SK-N-SH (cell line): ENCODE results near the gene POU6F2. TPM values are rescaled to one million over a fixed set of nuclear protein-coding genes. Genes with fewer than 3 reads are reported as not detected.

Source experiments
- CTCF ChIA-PET: fragments of 300-600, 350-600 bp; formaldehyde crosslinking; extraction: SDS; loops from one replicate; lab custom pipeline; 2021; lab: Yijun Ruan, JAX
- POLR2A ChIA-PET: fragments of 350-600 bp; sonication (Branson Sonifier 250); formaldehyde crosslinking; extraction: SDS; loops from one replicate; lab custom pipeline; 2020; ENCODE audit warnings: antibody characterized with exemption, inconsistent platforms; lab: Yijun Ruan, JAX
- DNase-seq: peaks from one replicate; pipeline ENCODE4 v3.0.0; 2012
- H2AFZ ChIP-seq: fragments of 200-600 bp; sonication (generic); 2 replicates; pipeline ENCODE4 v1.8.1; 2016; ENCODE audit warnings: antibody characterized with exemption, mild to moderate bottlenecking, low read depth
- H3F3A ChIP-seq: fragments of 200-600 bp; sonication (generic); replicated peaks from 2 replicates; pipeline ENCODE3; 2016; ENCODE audit warnings: antibody characterized with exemption, mild to moderate bottlenecking; ENCODE audit not compliant: insufficient read depth
- H3K27ac ChIP-seq, 2 experiments: fragments of 200-500 bp in 1 of 2; fragments of 200-600 bp in 1 of 2; sonication (Bioruptor generic) in 1 of 2; sonication (generic), shearing (Covaris generic) in 1 of 2; 2 replicates each; pipeline versions ENCODE4 v1.5.1 to v1.6.1; 2014 to 2016; ENCODE audit warnings: low read depth in 2 of 2, inconsistent platforms in 1 of 2, low read length in 1 of 2, mild to moderate bottlenecking in 1 of 2, mixed read lengths in 1 of 2
- H3K27me3 ChIP-seq: fragments of 200-600 bp; sonication (generic), shearing (Covaris generic); 2 replicates; pipeline ENCODE4 v1.6.1; 2016; ENCODE audit warnings: mixed run types; ENCODE audit not compliant: insufficient read depth
- H3K36me3 ChIP-seq, 2 experiments: fragments of 200-500 bp in 1 of 2; fragments of 200-600 bp in 1 of 2; sonication (Bioruptor generic) in 1 of 2; sonication (generic) in 1 of 2; replicated peaks in 1 of 2; 2 replicates each; pipeline versions ENCODE3 to v1.5.1; 2014 to 2016; ENCODE audit warnings: low read length in 1 of 2, mild to moderate bottlenecking in 1 of 2; ENCODE audit not compliant: insufficient read depth in 2 of 2, control insufficient read depth in 1 of 2
- H3K4me1 ChIP-seq, 2 experiments: fragments of 200-500 bp in 1 of 2; fragments of 200-600 bp in 1 of 2; sonication (Bioruptor generic) in 1 of 2; sonication (generic), shearing (Covaris generic) in 1 of 2; 2 replicates each; pipeline versions ENCODE4 v1.5.1 to v1.6.1; 2014 to 2016; ENCODE audit warnings: low read depth in 1 of 2, low read length in 1 of 2, mixed run types in 1 of 2; ENCODE audit not compliant: insufficient read depth in 2 of 2, control insufficient read depth in 1 of 2
- H3K4me2 ChIP-seq: fragments of 200-600 bp; sonication (generic), shearing (Covaris generic); 2 replicates; pipeline ENCODE4 v1.6.1; 2017; ENCODE audit warnings: mixed run types
- H3K4me3 ChIP-seq, 2 experiments: fragments of 200-500 bp in 1 of 2; fragments of 200-600 bp in 1 of 2; sonication (Bioruptor generic) in 1 of 2; sonication (generic), shearing (Covaris generic) in 1 of 2; 2 replicates each; pipeline versions ENCODE4 v1.5.1 to v1.8.1; 2014 to 2016; ENCODE audit warnings: low read depth in 2 of 2, inconsistent platforms in 1 of 2, low read length in 1 of 2, mild to moderate bottlenecking in 1 of 2, mixed read lengths in 1 of 2, moderate library complexity in 1 of 2
- H3K79me2 ChIP-seq: fragments of 200-600 bp; sonication (generic); 2 replicates; pipeline ENCODE4 v1.8.1; 2017; ENCODE audit warnings: mild to moderate bottlenecking; ENCODE audit not compliant: insufficient read depth
- H3K9ac ChIP-seq: fragments of 200-600 bp; sonication (generic); 2 replicates; pipeline ENCODE4 v1.6.1; 2017; ENCODE audit warnings: mixed run types
- H3K9me2 ChIP-seq: fragments of 200-600 bp; sonication (generic); 2 replicates; pipeline ENCODE4 v1.6.1; 2017; ENCODE audit warnings: mixed run types
- H3K9me3 ChIP-seq: fragments of 200-600 bp; sonication (generic); 2 replicates; pipeline ENCODE4 v1.6.1; 2017; ENCODE audit warnings: mixed run types, mild to moderate bottlenecking, moderate library complexity
- H4K20me1 ChIP-seq: fragments of 200-600 bp; sonication (generic); 2 replicates; pipeline ENCODE4 v1.6.1; 2017; ENCODE audit warnings: mild to moderate bottlenecking, mixed run types; ENCODE audit not compliant: insufficient read depth
- CTCF ChIP-seq: fragments of 200-600 bp; sonication (generic); IDR thresholded peaks from 2 replicates; pipeline ENCODE4 v1.6.1; 2017; ENCODE audit warnings: antibody characterized with exemption, mild to moderate bottlenecking, moderate library complexity
- NRF1 ChIP-seq: IDR thresholded peaks from 2 replicates; pipeline ENCODE4 v1.6.1; 2012; ENCODE audit warnings: low read depth, mild to moderate bottlenecking, low read length
- RCOR1 ChIP-seq: fragments of 150-350 bp; IDR thresholded peaks from 2 replicates; pipeline ENCODE4 v1.6.1; 2017; ENCODE audit warnings: antibody characterized with exemption, low read length
- TCF12 ChIP-seq: IDR thresholded peaks from 2 replicates; pipeline ENCODE4 v1.4.0; 2012
- TEAD4 ChIP-seq: IDR thresholded peaks from 2 replicates; pipeline ENCODE4 v1.4.0; 2012; ENCODE audit warnings: mild to moderate bottlenecking, borderline replicate concordance; ENCODE audit not compliant: insufficient read depth
- ZBTB33 ChIP-seq: IDR thresholded peaks from 2 replicates; pipeline ENCODE4 v1.4.0; 2012; ENCODE audit warnings: low read depth, borderline replicate concordance
- WGBS: methylation state at CpG from one replicate; pipeline ENCODE4 v1.1.6; 2017; ENCODE audit warnings: low lambda C conversion rate; 5-methylcytosine and 5-hydroxymethylcytosine counted together
- polyA plus RNA-seq, 3 experiments: library from polyadenylated mRNA; depleted of rRNA; stranded (reverse); fragments of >200 nt; gene quantifications; 2 replicates each; pipeline ENCODE4 v1.2.3, GENCODE V29; 2012
- TF ChIP-seq, protein P1 (sequence below): IDR thresholded peaks from 2 replicates; pipeline ENCODE4 v1.6.1; 2012; ENCODE audit warnings: mild to moderate bottlenecking, low read depth, low read length, moderate library complexity

Gene POU6F2
- polyA plus RNA-seq, 1 of the 3 experiments (the other 2 are of a cell fraction), result under 0.01 TPM

GRCh38 chr7:39238234-39238869 is 260.6 kb downstream of the POU6F2 start:
- H3K4me2 ChIP-seq, result no peak overlapping the region
- H3K9me2 ChIP-seq, result no peaks in the 10 kb centered on the region
- ChIA-PET POLR2A (no interaction called here), CTCF (no interaction called here)
- H4K20me1 ChIP-seq, result no peaks in the 10 kb centered on the region
- H3K36me3 ChIP-seq, result no peaks in the 10 kb centered on the region
- H3K27me3 ChIP-seq, result peaks cover 18% of the 10 kb centered on the region; the same call in 1 of the 2 replicates
- H3F3A ChIP-seq, result no peaks in the 10 kb centered on the region
- H3K4me1 ChIP-seq, result no peaks in the 10 kb centered on the region
- no peak overlapping the region for H3K27ac ChIP-seq
- DNase-seq, result no peak
- H3K9me3 ChIP-seq, result no peaks in the 10 kb centered on the region
- TF ChIP-seq ZBTB33 (no peak), NRF1 (no peak), TEAD4 (no peak), TCF12 (no peak), CTCF (no peak)
- TF ChIP-seq, protein P1, sequence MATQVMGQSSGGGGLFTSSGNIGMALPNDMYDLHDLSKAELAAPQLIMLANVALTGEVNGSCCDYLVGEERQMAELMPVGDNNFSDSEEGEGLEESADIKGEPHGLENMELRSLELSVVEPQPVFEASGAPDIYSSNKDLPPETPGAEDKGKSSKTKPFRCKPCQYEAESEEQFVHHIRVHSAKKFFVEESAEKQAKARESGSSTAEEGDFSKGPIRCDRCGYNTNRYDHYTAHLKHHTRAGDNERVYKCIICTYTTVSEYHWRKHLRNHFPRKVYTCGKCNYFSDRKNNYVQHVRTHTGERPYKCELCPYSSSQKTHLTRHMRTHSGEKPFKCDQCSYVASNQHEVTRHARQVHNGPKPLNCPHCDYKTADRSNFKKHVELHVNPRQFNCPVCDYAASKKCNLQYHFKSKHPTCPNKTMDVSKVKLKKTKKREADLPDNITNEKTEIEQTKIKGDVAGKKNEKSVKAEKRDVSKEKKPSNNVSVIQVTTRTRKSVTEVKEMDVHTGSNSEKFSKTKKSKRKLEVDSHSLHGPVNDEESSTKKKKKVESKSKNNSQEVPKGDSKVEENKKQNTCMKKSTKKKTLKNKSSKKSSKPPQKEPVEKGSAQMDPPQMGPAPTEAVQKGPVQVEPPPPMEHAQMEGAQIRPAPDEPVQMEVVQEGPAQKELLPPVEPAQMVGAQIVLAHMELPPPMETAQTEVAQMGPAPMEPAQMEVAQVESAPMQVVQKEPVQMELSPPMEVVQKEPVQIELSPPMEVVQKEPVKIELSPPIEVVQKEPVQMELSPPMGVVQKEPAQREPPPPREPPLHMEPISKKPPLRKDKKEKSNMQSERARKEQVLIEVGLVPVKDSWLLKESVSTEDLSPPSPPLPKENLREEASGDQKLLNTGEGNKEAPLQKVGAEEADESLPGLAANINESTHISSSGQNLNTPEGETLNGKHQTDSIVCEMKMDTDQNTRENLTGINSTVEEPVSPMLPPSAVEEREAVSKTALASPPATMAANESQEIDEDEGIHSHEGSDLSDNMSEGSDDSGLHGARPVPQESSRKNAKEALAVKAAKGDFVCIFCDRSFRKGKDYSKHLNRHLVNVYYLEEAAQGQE, result no peak
- no peak overlapping the region for H3K9ac ChIP-seq
- no peaks in the 10 kb centered on the region for H3K79me2 ChIP-seq
- H3K4me3 ChIP-seq, result no peak overlapping the region
- 30% methylated on average over 12 of the region's 12 CpGs for WGBS
- H2AFZ ChIP-seq, result no peak overlapping the region

DNA sequence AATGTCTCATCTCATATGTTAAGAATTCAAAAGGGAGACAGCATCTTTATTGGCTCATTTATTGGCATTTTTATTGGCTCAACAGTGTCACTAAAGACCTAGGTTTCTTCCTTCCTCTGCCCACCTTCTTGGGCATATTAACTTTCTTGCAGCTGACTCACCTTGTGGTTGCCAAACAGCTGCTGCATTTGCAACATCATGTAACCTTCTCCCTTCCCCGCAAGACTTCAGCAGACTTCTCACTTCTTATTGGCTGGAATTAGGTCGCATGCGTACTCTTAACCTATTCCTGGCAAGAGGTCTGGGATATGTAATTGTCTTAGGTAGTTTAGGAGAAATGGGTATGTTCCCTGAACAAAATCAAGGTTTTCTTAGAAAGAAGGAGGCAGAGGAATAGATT is 263.2 kb downstream of the POU6F2 start:
- TF ChIP-seq CTCF (no peak), RCOR1 (no peak), TEAD4 (no peak)
- Histone ChIP-seq H3K9ac (no peak overlapping the region), H4K20me1 (no peaks in the 10 kb centered on the region), H3K27me3 (peaks cover 14% of the 10 kb centered on the region; the same call in 1 of the 2 replicates), H2AFZ (no peak overlapping the region), H3K4me3 (no peak overlapping the region), H3K9me3 (no peaks in the 10 kb centered on the region), H3K4me1 (no peaks in the 10 kb centered on the region), H3K9me2 (no peaks in the 10 kb centered on the region), H3K27ac (no peak overlapping the region), H3F3A (no peaks in the 10 kb centered on the region), H3K79me2 (no peaks in the 10 kb centered on the region), H3K36me3 (no peaks in the 10 kb centered on the region), H3K4me2 (no peak overlapping the region)
- ChIA-PET POLR2A (no interaction called here), CTCF (interaction anchor here (1.5 kb wide), 1 partner anchor 12 kb away, joined by 3 read pairs; no protein-coding TSS in a partner anchor)
- 35% methylated on average over 3 of the region's 3 CpGs for WGBS
- DNase-seq, result no peak
